Fibroblast of lung (primary cell): ENCODE data around the gene OCSTAMP.
A peak's percentile ranks its signal among the peaks of the same experiment; 100 is the strongest.

Experiments
- EZH2 ChIP-seq: IDR thresholded peaks from 2 replicates; pipeline ENCODE4 v1.5.1; 2012; ENCODE audit warnings: low read length, control low read depth, mild to moderate bottlenecking; ENCODE audit errors: missing control alignments
- TF ChIP-seq, protein P1 (sequence below), 2 donors: IDR thresholded peaks in 1 of 2; conservative IDR thresholded peaks in 1 of 2; 1 replicate in 1 of 2; 2 replicates in 1 of 2; pipeline ENCODE4 v1.5.1; 2011 to 2012; ENCODE audit warnings: low read length in 2 of 2, control low read depth in 1 of 2, inconsistent platforms in 1 of 2, low read depth in 1 of 2, mild to moderate bottlenecking in 1 of 2

DNA sequence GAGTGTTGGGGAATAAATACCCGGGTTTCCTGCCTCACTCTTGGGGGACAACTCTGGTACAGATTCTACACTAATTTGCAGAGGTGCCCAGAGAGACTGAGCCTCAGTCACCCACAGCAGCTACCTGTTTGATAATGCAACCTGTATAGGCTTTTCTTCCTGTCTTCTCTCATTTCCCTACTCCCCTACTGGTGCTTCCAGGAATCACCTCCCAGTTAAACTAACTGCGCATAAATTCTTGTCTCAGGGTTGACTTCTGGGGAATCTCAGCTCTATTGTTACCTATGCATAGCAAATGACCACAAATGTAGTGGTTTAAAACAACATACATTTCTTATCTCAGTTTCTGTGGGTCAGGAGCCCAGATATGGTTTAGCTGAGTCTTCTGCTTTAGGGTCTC lies 11.3 kb downstream of the OCSTAMP start:
- TF ChIP-seq, protein P1, sequence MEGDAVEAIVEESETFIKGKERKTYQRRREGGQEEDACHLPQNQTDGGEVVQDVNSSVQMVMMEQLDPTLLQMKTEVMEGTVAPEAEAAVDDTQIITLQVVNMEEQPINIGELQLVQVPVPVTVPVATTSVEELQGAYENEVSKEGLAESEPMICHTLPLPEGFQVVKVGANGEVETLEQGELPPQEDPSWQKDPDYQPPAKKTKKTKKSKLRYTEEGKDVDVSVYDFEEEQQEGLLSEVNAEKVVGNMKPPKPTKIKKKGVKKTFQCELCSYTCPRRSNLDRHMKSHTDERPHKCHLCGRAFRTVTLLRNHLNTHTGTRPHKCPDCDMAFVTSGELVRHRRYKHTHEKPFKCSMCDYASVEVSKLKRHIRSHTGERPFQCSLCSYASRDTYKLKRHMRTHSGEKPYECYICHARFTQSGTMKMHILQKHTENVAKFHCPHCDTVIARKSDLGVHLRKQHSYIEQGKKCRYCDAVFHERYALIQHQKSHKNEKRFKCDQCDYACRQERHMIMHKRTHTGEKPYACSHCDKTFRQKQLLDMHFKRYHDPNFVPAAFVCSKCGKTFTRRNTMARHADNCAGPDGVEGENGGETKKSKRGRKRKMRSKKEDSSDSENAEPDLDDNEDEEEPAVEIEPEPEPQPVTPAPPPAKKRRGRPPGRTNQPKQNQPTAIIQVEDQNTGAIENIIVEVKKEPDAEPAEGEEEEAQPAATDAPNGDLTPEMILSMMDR (conservative IDR thresholded peaks at IDR 0.05 in 1 of 2, IDR thresholded peaks at IDR 0.05 in 1 of 2; ENCODE audit: low read depth in 1 of 2, low read length in 2 of 2), result peak in 1 of 2 donors; percentile 9
- no peak for TF ChIP-seq EZH2
